ENCODE data around the gene NDUFS2.

NDUFS2 gene

DNA sequence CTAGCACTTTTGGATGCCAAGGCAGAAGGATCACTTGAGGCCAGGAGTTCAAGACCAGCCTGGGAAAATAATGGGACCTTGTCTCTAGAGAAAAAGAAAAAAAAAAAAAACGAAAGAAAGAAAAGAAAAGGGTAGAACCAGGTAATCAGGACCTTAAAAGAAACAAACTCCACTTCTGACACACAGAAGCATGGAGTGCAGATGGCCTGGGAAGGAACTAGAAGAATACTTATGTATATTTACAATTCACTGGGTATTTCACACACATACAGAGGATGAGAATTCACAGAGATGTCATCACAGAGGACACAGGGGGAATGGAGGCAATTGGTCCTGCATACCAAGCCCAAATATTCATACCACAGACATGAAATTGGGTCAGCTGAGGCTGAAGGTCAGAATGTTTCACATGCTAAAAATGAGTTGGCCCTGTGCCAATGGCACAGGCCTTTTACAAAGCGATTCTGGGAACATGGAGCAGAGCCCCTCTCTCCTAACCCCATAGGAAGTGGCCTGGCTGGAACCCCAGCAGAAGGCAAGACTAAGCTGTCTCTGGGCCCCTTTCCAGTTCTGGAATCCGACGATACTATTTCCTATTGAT is 29.3 kb upstream of the NDUFS2 start:
- DNase-seq = no peak

GRCh38 chr1:161173711-161174110 is 28.5 kb upstream of the NDUFS2 start:
- no peak for DNase-seq

- no peak for DNase-seq
Measured at GRCh38 chr1:161174911-161175310, 27.3 kb upstream of the NDUFS2 start.

DNA sequence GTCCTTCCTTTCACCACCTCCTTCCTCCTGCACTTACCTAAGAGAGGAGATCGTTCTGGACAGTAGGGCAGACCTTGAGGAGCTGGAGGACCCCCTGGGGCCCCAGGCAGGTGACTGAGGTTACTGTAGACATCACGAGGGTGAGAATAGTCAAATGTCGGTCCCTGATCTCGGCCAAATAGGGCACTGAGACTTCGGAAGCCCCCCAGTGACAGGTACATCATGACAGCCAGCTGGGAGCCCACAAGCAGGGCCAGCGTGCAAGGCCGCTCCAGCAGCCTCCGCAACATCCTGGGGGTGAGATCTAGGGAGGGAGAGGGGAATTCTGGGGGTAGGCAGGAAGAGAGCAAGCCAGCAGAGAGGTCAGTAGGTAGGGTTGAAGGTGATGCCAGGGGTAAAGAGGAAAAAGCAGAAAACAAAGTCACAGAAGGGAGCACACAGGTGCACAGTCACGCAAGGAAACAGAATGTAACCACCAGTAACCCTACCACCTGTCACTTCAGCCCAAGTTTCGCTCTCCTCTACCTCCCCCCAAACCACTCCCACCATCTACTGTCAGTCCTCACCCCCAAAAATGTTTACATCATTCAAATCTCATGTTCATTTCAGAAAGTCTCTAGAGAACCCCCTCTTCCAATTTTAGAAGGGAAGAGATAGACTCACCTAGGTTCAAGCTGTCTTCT is 26.3 kb upstream of the NDUFS2 start:
- no peak for DNase-seq

DNA sequence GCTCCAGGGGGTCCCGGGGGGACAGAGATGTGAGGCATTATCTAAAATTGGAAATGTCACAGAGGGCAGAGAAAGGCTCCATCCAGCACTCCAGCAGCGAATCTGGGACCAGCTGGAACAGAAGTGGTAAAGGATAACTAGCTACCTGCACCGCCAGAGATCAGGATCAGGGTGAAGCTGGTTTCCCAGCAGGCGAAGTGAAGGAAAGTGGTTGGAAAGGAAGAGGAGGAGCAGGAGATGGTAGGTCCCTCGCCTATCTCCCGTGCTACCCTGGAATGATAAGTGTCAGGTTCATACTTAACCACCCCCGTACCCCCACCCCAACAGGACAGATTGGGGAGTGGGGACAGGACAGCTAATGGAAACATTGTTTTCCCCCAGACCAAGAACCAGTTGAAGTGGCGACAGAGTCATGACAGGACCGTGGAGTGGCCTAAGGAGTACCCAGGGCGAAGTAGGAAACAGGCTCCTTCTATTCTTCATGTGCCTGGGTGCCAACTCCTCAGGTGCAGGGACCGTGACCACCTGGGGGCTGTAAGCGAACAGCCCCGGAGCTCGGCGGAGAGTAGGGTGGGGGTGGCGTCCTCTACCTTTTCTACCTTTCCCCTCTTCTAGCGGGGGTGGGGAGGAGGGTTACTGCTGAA is 25.6 kb upstream of the NDUFS2 start:
- no peak for DNase-seq

GRCh38 chr1:161177112-161177935 is 24.8 kb upstream of the NDUFS2 start, which contains the start of gene B4GALT3:
B4GALT3 (minus strand) TSS chr1:161177507; CDS start chr1:161176060, 1,447 bp downstream.
- peak; percentile 99 for DNase-seq

- no peak for DNase-seq
Measured at GRCh38 chr1:161177936-161178244, 24.3 kb upstream of the NDUFS2 start.

GRCh38 chr1:161179698-161180097 is 22.5 kb upstream of the NDUFS2 start:
- DNase-seq = no peak

GRCh38 chr1:161180639-161181038 is 21.5 kb upstream of the NDUFS2 start:
- DNase-seq = no peak

DNA sequence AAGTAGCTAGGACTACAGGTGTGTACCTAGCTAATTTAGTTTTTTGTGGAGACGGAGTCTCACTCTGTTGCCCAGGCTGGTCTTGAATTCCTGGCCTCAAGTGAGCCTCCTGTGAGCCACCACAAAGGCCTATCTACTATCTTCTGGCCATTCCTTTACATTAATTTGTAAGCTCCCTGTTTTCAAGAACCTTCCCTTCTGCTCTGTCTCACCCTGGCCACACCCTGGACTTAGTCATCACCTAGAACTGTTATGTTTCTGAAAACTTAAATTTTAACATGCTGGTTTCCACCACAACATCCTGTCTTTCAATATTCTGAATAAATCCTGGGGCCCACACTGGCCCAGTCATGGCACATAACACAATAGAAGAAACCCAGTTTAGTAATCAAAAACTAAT is 20.0 kb upstream of the NDUFS2 start:
- DNase-seq = peak; percentile 50

GRCh38 chr1:161185282-161185682 is 16.9 kb upstream of the NDUFS2 start:
- peak; percentile 66 for DNase-seq

GRCh38 chr1:161185732-161186311 is 16.3 kb upstream of the NDUFS2 start:
- DNase-seq = no peak

DNA sequence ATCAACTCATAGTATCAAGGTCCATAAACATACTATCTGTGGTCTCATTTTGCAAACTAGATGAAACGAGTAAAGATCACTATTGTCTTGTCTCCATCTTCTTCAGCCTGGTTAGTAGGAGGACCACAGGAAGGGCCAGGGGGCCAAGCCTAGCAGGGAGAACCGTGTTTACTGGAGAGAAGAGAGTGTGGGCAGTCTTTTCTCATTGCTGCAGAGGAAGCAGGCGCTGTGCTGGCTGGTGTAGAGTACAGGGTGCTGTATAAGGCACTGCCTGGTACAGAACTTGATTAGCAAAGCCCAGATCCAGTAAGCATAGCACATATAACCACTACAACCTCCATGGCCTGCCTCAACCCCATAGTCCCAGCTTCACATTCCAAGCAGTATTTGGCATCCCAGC is 14.9 kb upstream of the NDUFS2 start:
- DNase-seq = no peak

GRCh38 chr1:161188381-161188780 is 13.8 kb upstream of the NDUFS2 start:
- DNase-seq = no peak

- no peak for DNase-seq
Measured at GRCh38 chr1:161189036-161189435, 13.1 kb upstream of the NDUFS2 start.

- DNase-seq = no peak
Measured at GRCh38 chr1:161190962-161191521, 11.1 kb upstream of the NDUFS2 start.

- no peak for DNase-seq
Measured at GRCh38 chr1:161191971-161192370, 10.2 kb upstream of the NDUFS2 start.

GRCh38 chr1:161192476-161193465 is 9.4 kb upstream of the NDUFS2 start:
- peak; percentile 64 for DNase-seq

- no peak for DNase-seq
Measured at GRCh38 chr1:161193561-161194235, 8.5 kb upstream of the NDUFS2 start.

- no peak for DNase-seq
Measured at GRCh38 chr1:161195171-161195570, 7.0 kb upstream of the NDUFS2 start.

GRCh38 chr1:161196111-161196510 is 6.1 kb upstream of the NDUFS2 start:
- DNase-seq = no peak
